Mesenchymal stem cell (in vitro differentiated cells and primary cell): Measurements from ENCODE around the gene SH3RF1.

Experiments used
- DNase-seq: peaks from one replicate; pipeline ENCODE4 v3.0.0-alpha.2; 2013
- H2AFZ ChIP-seq: one replicate; pipeline ENCODE4 v1.6.1; 2013; ENCODE audit warnings: low read depth, mild to moderate bottlenecking, control low read depth, inconsistent platforms, low read length, moderate library complexity
- H2AK5ac ChIP-seq: 2 replicates; pipeline ENCODE4 v1.6.1; 2013; ENCODE audit warnings: low read length, moderate library complexity, mild to moderate bottlenecking, inconsistent platforms; ENCODE audit not compliant: severe bottlenecking
- H2BK120ac ChIP-seq: one replicate; pipeline ENCODE4 v1.6.1; 2013; ENCODE audit warnings: low read depth, mild to moderate bottlenecking, inconsistent platforms, low read length, moderate library complexity
- H2BK12ac ChIP-seq, 2 experiments: one replicate each; pipeline ENCODE4 v1.6.1; 2013; ENCODE audit warnings: inconsistent platforms in 2 of 2, low read length in 2 of 2, mild to moderate bottlenecking in 2 of 2, moderate library complexity in 2 of 2, control low read depth in 1 of 2
- H2BK15ac ChIP-seq: one replicate; pipeline ENCODE4 v1.6.1; 2013; ENCODE audit warnings: mild to moderate bottlenecking, low read depth, inconsistent platforms; ENCODE audit not compliant: poor library complexity, severe bottlenecking
- H2BK5ac ChIP-seq: 2 replicates; pipeline ENCODE4 v1.6.1; 2013; ENCODE audit warnings: low read depth, mild to moderate bottlenecking, low read length, control low read depth, inconsistent platforms; ENCODE audit not compliant: poor library complexity, severe bottlenecking
- H3K14ac ChIP-seq, 2 experiments: one replicate each; pipeline ENCODE4 v1.6.1; 2013; ENCODE audit warnings: inconsistent platforms in 2 of 2, low read length in 2 of 2, control low read depth in 1 of 2, mild to moderate bottlenecking in 1 of 2, moderate library complexity in 1 of 2
- H3K18ac ChIP-seq, 2 experiments: one replicate each; pipeline ENCODE4 v1.6.1; 2013; ENCODE audit warnings: inconsistent platforms in 2 of 2, low read length in 2 of 2, control low read depth in 1 of 2, low read depth in 1 of 2, mild to moderate bottlenecking in 1 of 2
- H3K23ac ChIP-seq, 2 experiments: one replicate each; pipeline ENCODE4 v1.6.1; 2013; ENCODE audit warnings: inconsistent platforms in 2 of 2, low read length in 2 of 2, mild to moderate bottlenecking in 2 of 2, moderate library complexity in 2 of 2, control low read depth in 1 of 2
- H3K27ac ChIP-seq: 2 replicates; pipeline ENCODE4 v1.5.1; 2013; ENCODE audit warnings: mild to moderate bottlenecking, moderate library complexity, low read length, control low read depth, inconsistent platforms; ENCODE audit not compliant: poor library complexity, severe bottlenecking
- H3K27me3 ChIP-seq, 2 experiments: 2 replicates each; pipeline versions ENCODE4 v1.6.1 to v1.7.0; 2013; ENCODE audit warnings: low read length in 2 of 2, mild to moderate bottlenecking in 2 of 2, moderate library complexity in 2 of 2, control low read depth in 1 of 2, inconsistent platforms in 1 of 2; ENCODE audit not compliant: control insufficient read depth in 1 of 2, insufficient read depth in 1 of 2
- H3K36me3 ChIP-seq, 2 experiments: 2 replicates each; pipeline versions ENCODE4 v1.6.1 to v1.7.0; 2013; ENCODE audit warnings: low read length in 2 of 2, control low read depth in 1 of 2, inconsistent platforms in 1 of 2, low read depth in 1 of 2, mild to moderate bottlenecking in 1 of 2; ENCODE audit not compliant: insufficient read depth in 2 of 2, control insufficient read depth in 1 of 2
- H3K4ac ChIP-seq, 2 experiments: one replicate each; pipeline ENCODE4 v1.6.1; 2013; ENCODE audit warnings: inconsistent platforms in 2 of 2, low read length in 2 of 2, mild to moderate bottlenecking in 2 of 2, moderate library complexity in 2 of 2, control low read depth in 1 of 2, low read depth in 1 of 2
- H3K4me1 ChIP-seq: 2 replicates; pipeline ENCODE4 v1.6.1; 2013; ENCODE audit warnings: low read depth, low read length, control low read depth; ENCODE audit not compliant: control insufficient read depth, insufficient read depth
- H3K4me2 ChIP-seq: 2 replicates; pipeline ENCODE4 v1.6.1; 2013; ENCODE audit warnings: low read length, mild to moderate bottlenecking, inconsistent platforms; ENCODE audit not compliant: poor library complexity, severe bottlenecking
- H3K4me3 ChIP-seq, 2 experiments: 2 replicates each; pipeline versions ENCODE4 v1.5.1 to v1.7.0; 2013; ENCODE audit warnings: low read length in 2 of 2, mild to moderate bottlenecking in 2 of 2, control low read depth in 1 of 2, low read depth in 1 of 2; ENCODE audit not compliant: insufficient read depth in 1 of 2
- H3K79me1 ChIP-seq: replicated peaks from 2 replicates; pipeline ENCODE4 v1.6.1; 2013; ENCODE audit warnings: mild to moderate bottlenecking, control low read depth, low read length, inconsistent platforms; ENCODE audit not compliant: poor library complexity, severe bottlenecking
- H3K9ac ChIP-seq: 2 replicates; pipeline ENCODE4 v1.7.0; 2013; ENCODE audit warnings: mild to moderate bottlenecking, low read length, moderate library complexity
- H3K9me3 ChIP-seq: 2 replicates; pipeline ENCODE4 v1.7.0; 2013; ENCODE audit warnings: mild to moderate bottlenecking, low read length; ENCODE audit not compliant: control insufficient read depth
- H4K8ac ChIP-seq: one replicate; pipeline ENCODE4 v1.6.1; 2013; ENCODE audit warnings: inconsistent platforms, mild to moderate bottlenecking, low read length, moderate library complexity
- H4K91ac ChIP-seq: one replicate; pipeline ENCODE4 v1.6.1; 2013; ENCODE audit warnings: mild to moderate bottlenecking, low read length, inconsistent platforms
- WGBS: methylation state at CpG from one replicate; pipeline ENCODE4 v1.1.7; 2013; ENCODE audit warnings: mixed read lengths; 5-methylcytosine and 5-hydroxymethylcytosine counted together

The SH3RF1 gene

GRCh38 chr4:169266661-169267060 lies 4.1 kb downstream of the SH3RF1 start:
- Histone ChIP-seq H3K14ac (no peak overlapping the region), H3K79me1 (peaks cover 6% of the 10 kb centered on the region), H2BK120ac (no peak overlapping the region), H3K27ac (no peak overlapping the region), H3K23ac (no peak overlapping the region), H2BK5ac (no peak overlapping the region), H2AK5ac (no peak overlapping the region), H3K9ac (peak overlapping the region; percentile 58), H2AFZ (no peak overlapping the region), H3K9me3 (no peaks in the 10 kb centered on the region), H3K4ac (no peak overlapping the region), H4K91ac (no peak overlapping the region), H3K36me3 (peaks cover 7 to 40% of the 10 kb centered on the region in 2 experiments), H3K4me2 (no peak overlapping the region), H2BK12ac (no peak overlapping the region), H3K18ac (no peak overlapping the region), H3K4me1 (peaks cover 8% of the 10 kb centered on the region), H3K27me3 (no peaks in the 10 kb centered on the region), H3K4me3 (peak overlapping the region in 1 of 2 experiments; percentile 95), H4K8ac (no peak overlapping the region), H2BK15ac (no peak overlapping the region)
- no peak for DNase-seq
- 100% methylated on average over 2 of the region's 3 CpGs for WGBS

DNA sequence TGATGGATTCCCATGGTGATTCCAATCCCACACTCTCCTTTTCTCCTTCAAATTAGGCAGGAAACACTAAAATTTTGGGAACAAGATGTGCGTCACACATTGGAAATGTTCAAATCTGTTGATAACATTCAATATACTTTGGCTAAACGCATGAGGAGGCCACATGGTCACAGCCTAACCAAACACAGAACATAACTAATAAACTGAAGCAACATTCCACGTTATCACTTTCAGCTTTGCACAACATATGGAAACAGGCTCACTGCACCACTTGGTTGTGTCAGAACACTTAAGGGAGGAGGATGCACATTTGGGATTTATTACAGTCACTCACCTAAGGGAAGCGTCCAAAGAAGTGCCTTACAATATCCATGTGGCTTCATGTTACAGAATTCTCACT lies 4.7 kb downstream of the SH3RF1 start:
- no peak for DNase-seq
- H3K4me3 ChIP-seq: peak overlapping the region in 1 of 2 experiments; percentile 13
- H3K4me1 ChIP-seq: peaks cover 4% of the 10 kb centered on the region
- H3K9ac ChIP-seq: no peak overlapping the region
- no peaks in the 10 kb centered on the region for H3K27me3 ChIP-seq
- no peak overlapping the region for H2BK12ac ChIP-seq
- H3K36me3 ChIP-seq: peaks cover 7 to 44% of the 10 kb centered on the region in 2 experiments
- no peak overlapping the region for H2BK5ac ChIP-seq
- no peak overlapping the region for H3K4me2 ChIP-seq
- H3K27ac ChIP-seq: no peak overlapping the region
- H3K4ac ChIP-seq: no peak overlapping the region
- 76% methylated on average over 3 of the region's 4 CpGs for WGBS
- no peak overlapping the region for H3K23ac ChIP-seq
- no peak overlapping the region for H4K91ac ChIP-seq
- H2BK120ac ChIP-seq: no peak overlapping the region
- no peak overlapping the region for H2AFZ ChIP-seq
- H3K9me3 ChIP-seq: no peaks in the 10 kb centered on the region
- H2BK15ac ChIP-seq: no peak overlapping the region
- peak overlapping the region in 1 of 2 experiments; percentile 49 for H3K18ac ChIP-seq
- H2AK5ac ChIP-seq: no peak overlapping the region
- H3K14ac ChIP-seq: no peak overlapping the region
- H4K8ac ChIP-seq: no peak overlapping the region
- peaks cover 6% of the 10 kb centered on the region for H3K79me1 ChIP-seq

DNA sequence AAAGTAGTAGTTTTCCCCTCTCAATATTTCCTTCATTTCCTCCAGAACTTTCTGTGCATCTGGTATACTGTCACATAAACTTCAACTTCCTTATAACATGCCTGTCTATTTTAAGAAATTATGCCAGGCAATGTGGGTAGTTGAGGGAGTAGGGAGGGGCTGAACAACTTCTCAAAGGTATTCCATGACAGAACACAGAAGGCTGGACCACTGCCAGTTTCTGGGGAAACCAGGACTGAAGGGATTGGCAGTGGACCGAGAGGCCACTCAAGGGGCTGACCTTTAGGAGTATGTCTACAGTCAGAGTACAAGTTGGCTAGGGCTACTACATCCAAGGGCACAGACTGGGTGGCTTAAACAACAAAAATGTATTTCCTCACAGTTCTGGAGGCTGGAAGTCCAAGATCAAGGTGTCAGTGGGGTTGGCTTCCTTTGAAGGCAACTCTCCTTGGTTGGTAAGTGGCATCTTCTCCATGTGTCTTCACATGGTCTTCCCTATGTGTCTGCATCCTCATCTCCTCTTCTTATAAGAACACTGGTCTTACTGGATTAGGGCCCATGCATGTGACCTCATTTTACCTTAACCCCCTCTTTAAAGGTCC lies 6.9 kb downstream of the SH3RF1 start:
- Histone ChIP-seq H3K4ac (no peak overlapping the region), H3K9me3 (no peaks in the 10 kb centered on the region), H3K79me1 (peaks cover 8% of the 10 kb centered on the region), H3K4me1 (peaks cover 5% of the 10 kb centered on the region), H2AK5ac (no peak overlapping the region), H2BK5ac (no peak overlapping the region), H4K91ac (no peak overlapping the region), H3K18ac (no peak overlapping the region), H4K8ac (no peak overlapping the region), H2BK120ac (no peak overlapping the region), H3K27ac (no peak overlapping the region), H3K27me3 (no peaks in the 10 kb centered on the region), H3K9ac (no peak overlapping the region), H2BK15ac (no peak overlapping the region), H3K4me2 (no peak overlapping the region), H3K36me3 (peaks cover 6 to 46% of the 10 kb centered on the region in 2 experiments), H2AFZ (no peak overlapping the region), H3K14ac (no peak overlapping the region), H2BK12ac (no peak overlapping the region), H3K4me3 (no peak overlapping the region), H3K23ac (no peak overlapping the region)
- DNase-seq: no peak
- 92% methylated on average over 1 of the region's 1 CpG for WGBS

DNA sequence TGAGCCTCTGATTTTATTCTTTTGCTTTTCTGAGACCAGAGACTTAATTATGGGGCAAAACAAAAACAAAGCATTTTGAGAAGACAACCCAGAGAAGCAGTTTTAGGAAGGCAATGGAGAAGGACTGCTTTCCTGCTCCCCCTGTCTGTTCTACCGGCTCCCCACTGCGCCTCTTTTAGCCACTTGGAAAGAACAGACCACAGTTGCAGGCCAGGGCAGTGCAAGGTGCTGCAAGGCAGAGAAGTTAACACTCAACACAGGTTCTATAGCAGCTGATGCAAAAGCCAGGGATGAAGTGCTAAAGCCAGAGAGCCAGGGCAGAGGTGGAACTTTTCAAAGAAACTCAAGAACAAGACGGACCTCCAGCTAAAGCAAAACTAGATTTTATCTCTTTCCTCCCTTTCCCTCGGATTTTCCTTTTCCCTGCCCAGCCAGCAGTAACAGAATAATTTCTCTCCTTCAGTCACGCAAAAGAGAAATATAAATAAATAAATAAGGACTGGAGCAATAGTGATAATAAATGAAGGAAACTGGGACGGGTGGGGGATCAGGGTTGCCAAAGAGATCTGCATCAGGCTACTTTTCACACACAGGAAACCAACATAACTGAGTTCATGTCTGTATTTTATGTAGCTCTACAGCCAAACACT lies 10.4 kb downstream of the SH3RF1 start:
- H3K4ac ChIP-seq: peak overlapping the region in 1 of 2 experiments; percentile 21
- no peak overlapping the region for H3K14ac ChIP-seq
- no peak overlapping the region for H2AK5ac ChIP-seq
- no peak overlapping the region for H2AFZ ChIP-seq
- H2BK12ac ChIP-seq: no peak overlapping the region
- no peak overlapping the region for H4K8ac ChIP-seq
- H3K4me2 ChIP-seq: no peak overlapping the region
- no peak overlapping the region for H3K4me3 ChIP-seq
- H3K23ac ChIP-seq: no peak overlapping the region
- peaks cover 3 to 41% of the 10 kb centered on the region in 2 experiments for H3K36me3 ChIP-seq
- H2BK5ac ChIP-seq: no peak overlapping the region
- no peaks in the 10 kb centered on the region for H3K27me3 ChIP-seq
- H3K9ac ChIP-seq: no peak overlapping the region
- 65% methylated on average over 2 of the region's 6 CpGs for WGBS
- peaks cover 13% of the 10 kb centered on the region for H3K4me1 ChIP-seq
- H2BK15ac ChIP-seq: no peak overlapping the region
- H3K79me1 ChIP-seq: peaks cover 8% of the 10 kb centered on the region
- H2BK120ac ChIP-seq: no peak overlapping the region
- no peak overlapping the region for H4K91ac ChIP-seq
- no peaks in the 10 kb centered on the region for H3K9me3 ChIP-seq
- no peak overlapping the region for H3K27ac ChIP-seq
- peak overlapping the region; percentile 6 to 67 for H3K18ac ChIP-seq
- DNase-seq: no peak
